Left forelimb (tissue), 1 donor: ENCODE results near the gene TAC4.
"Not testable (repeated sequence)": the region's sequence is repeated elsewhere in the genome, so short reads cannot be mapped to it uniquely, and the experiment has no call there.

Source experiments
- DNase-seq: peaks from one replicate; pipeline ENCODE4 v3.0.0-alpha.2; 2018; ENCODE audit warnings: low spot score

Gene TAC4

GRCh38 chr17:49842371-49842770 is 5.5 kb downstream of the TAC4 start:
- no peak for DNase-seq

- no peak for DNase-seq
These were observed 6.3 kb downstream of the TAC4 start for GRCh38 chr17:49841548-49841947.

- DNase-seq = no peak
These were observed 8.4 kb downstream of the TAC4 start for GRCh38 chr17:49839455-49839854.

GRCh38 chr17:49836111-49837030 is 11.5 kb downstream of the TAC4 start:
- no peak for DNase-seq

GRCh38 chr17:49835472-49835871 is 12.4 kb downstream of the TAC4 start:
- DNase-seq = no peak

GRCh38 chr17:49834118-49834743 is 13.6 kb downstream of the TAC4 start:
- DNase-seq = no peak

GRCh38 chr17:49832840-49833599 is 14.8 kb downstream of the TAC4 start:
- no peak for DNase-seq

GRCh38 chr17:49830605-49831004 is 17.3 kb downstream of the TAC4 start:
- no peak for DNase-seq

GRCh38 chr17:49829026-49829425 is 18.8 kb downstream of the TAC4 start:
- DNase-seq = no peak

- DNase-seq = not testable (repeated sequence)
These were observed 19.5 kb downstream of the TAC4 start for GRCh38 chr17:49828325-49828724.

GRCh38 chr17:49825645-49826044 is 22.2 kb downstream of the TAC4 start:
- no peak for DNase-seq

- no peak for DNase-seq
These were observed 24.3 kb downstream of the TAC4 start for GRCh38 chr17:49823614-49824013.

- DNase-seq = no peak
These were observed 25.0 kb downstream of the TAC4 start for GRCh38 chr17:49822829-49823228.

- DNase-seq = no peak
These were observed 26.0 kb downstream of the TAC4 start for GRCh38 chr17:49821916-49822315.

GRCh38 chr17:49821466-49821865 is 26.4 kb downstream of the TAC4 start:
- DNase-seq = no peak

- no peak for DNase-seq
These were observed 27.1 kb downstream of the TAC4 start for GRCh38 chr17:49820773-49821172.

- no peak for DNase-seq
These were observed 28.2 kb downstream of the TAC4 start for GRCh38 chr17:49819651-49820050.

GRCh38 chr17:49819138-49819537 is 28.7 kb downstream of the TAC4 start:
- DNase-seq = no peak

- DNase-seq = no peak
These were observed 29.9 kb downstream of the TAC4 start for GRCh38 chr17:49817993-49818392.

GRCh38 chr17:49815761-49816281 is 32.0 kb downstream of the TAC4 start:
- DNase-seq = no peak

- DNase-seq = no peak
These were observed 32.9 kb downstream of the TAC4 start for GRCh38 chr17:49814781-49815529.

GRCh38 chr17:49809056-49809455 is 38.8 kb downstream of the TAC4 start:
- no peak for DNase-seq
